Aorta (tissue), 5 donors: Measurements from ENCODE around the gene DUSP9. TPM values are rescaled to one million over a fixed set of nuclear protein-coding genes. Genes with fewer than 3 reads are reported as not detected.
"Not testable (repeated sequence)": the region's sequence is repeated elsewhere in the genome, so short reads cannot be mapped to it uniquely, and the experiment has no call there.

ENCODE experiments used
- ATAC-seq: fragments of 200-7000 bp; cut with Tn5 transposase; one replicate; pipeline ENCODE4 v1.9.1; 2022; ENCODE audit warnings: moderate library complexity; ENCODE audit not compliant: low FRiP score
- DNase-seq, 2 donors: peaks; one replicate each; pipeline ENCODE4 v3.0.0-alpha.2; 2020
- H3K27ac ChIP-seq, 2 donors: one replicate each; pipeline ENCODE4 v1.5.1; 2013; ENCODE audit warnings: low read length in 2 of 2, mild to moderate bottlenecking in 2 of 2, moderate library complexity in 2 of 2, control low read depth in 1 of 2, inconsistent platforms in 1 of 2, low read depth in 1 of 2
- H3K27me3 ChIP-seq, 2 donors: one replicate each; pipeline ENCODE4 v1.6.1; 2013; ENCODE audit warnings: control low read depth in 1 of 2, low read length in 1 of 2, mild to moderate bottlenecking in 1 of 2, moderate library complexity in 1 of 2; ENCODE audit not compliant: insufficient read depth in 2 of 2, control insufficient read depth in 1 of 2
- H3K36me3 ChIP-seq, 2 donors: one replicate each; pipeline ENCODE4 v1.6.1; 2013; ENCODE audit warnings: control low read depth in 1 of 2, low read length in 1 of 2, mild to moderate bottlenecking in 1 of 2; ENCODE audit not compliant: insufficient read depth in 2 of 2, control insufficient read depth in 1 of 2
- H3K4me1 ChIP-seq, 2 donors: one replicate each; pipeline ENCODE4 v1.6.1; 2013; ENCODE audit warnings: low read length in 2 of 2, control low read depth in 1 of 2, mild to moderate bottlenecking in 1 of 2, moderate library complexity in 1 of 2; ENCODE audit not compliant: insufficient read depth in 2 of 2, control insufficient read depth in 1 of 2
- H3K4me3 ChIP-seq, 2 donors: one replicate each; pipeline ENCODE4 v1.5.1; 2013; ENCODE audit warnings: low read length in 2 of 2, control low read depth in 1 of 2, mild to moderate bottlenecking in 1 of 2
- H3K9me3 ChIP-seq: one replicate; pipeline ENCODE4 v1.6.1; 2013; ENCODE audit warnings: mild to moderate bottlenecking, low read length; ENCODE audit not compliant: control insufficient read depth
- whole genome bisulfite sequencing, 2 donors: extraction: QIAGEN DNeasy Blood & Tissue Kit; methylation state at CpG; one replicate each; pipeline ENCODE4 v1.1.7; 2013; 5-methylcytosine and 5-hydroxymethylcytosine counted together
- intact Hi-C, 2 donors: fragments of 100-400 bp; cut with DNase I; formaldehyde crosslinking; loops; one replicate each; pipeline versions ENCODE4 v1.14.2 to v1.15.0; 2022
- polyA plus RNA-seq, 2 donors: library from polyadenylated mRNA; stranded (reverse); fragments of 200-250 nt; gene quantifications; one replicate each; pipeline ENCODE4 v1.2.3, GENCODE V29; 2013
- total RNA-seq, 2 donors: library from RNA; stranded (reverse); fragmentation: NEBNext Ultra II Directional; extraction: Animal tissue kit (Norgen Biotek cat#: 25700); gene quantifications; one replicate each; pipeline ENCODE4 v1.2.1, GENCODE V29; 2021
- donor health status: healthy with polysubstance abuse.
- donor health status: Bipolar disorder and iron deficiency.
- donor health status: DM: no; HTN: no; CAD: no.
- donor health status: DM: no; HTN: no; CAD: no.
- donor health status: DM: yes; HTN: yes; CAD: no.

DUSP9 gene
- total and polyA plus RNA-seq, 4 donors: not detected

DNA sequence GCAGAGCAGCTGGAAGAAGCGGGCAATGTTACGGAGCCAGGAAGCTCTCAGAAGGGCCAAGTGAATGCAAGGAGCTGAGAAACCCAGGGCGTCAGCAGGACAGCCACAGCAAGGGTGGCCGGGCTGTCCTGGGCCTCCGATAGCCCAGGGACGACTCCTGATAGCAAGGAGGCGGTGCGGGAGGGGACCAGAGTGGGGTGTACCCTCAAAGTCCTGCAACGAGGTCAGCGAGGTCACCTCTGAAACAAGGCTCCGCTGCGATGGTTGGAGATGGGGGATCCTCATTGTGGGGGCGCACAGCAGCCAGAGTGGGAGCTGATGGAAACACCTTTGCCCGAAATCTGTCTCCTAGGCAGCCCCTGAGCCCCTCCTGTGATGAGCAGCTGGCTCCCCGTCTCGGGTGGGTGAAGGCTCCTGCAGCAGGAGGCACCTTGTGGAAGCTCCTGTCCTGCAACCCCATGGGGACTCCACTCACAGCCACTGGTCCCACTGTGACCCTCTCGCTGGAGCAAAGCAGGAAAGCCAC, 43.8 kb upstream of the DUSP9 start:
- intact Hi-C loops: no loop called here
- H3K4me1 ChIP-seq: no peaks in the 10 kb centered on the region
- no peaks in the 10 kb centered on the region for H3K9me3 ChIP-seq
- no peak overlapping the region for H3K4me3 ChIP-seq
- ATAC-seq (no peak), DNase-seq (peak in 1 of 2 donors; percentile 66)
- no peak overlapping the region for H3K27ac ChIP-seq
- WGBS, 2 donors: 92 to 96% methylated on average over 17 of the region's 17 CpGs
- no peaks in the 10 kb centered on the region for H3K36me3 ChIP-seq
- no peaks in the 10 kb centered on the region for H3K27me3 ChIP-seq

DNA sequence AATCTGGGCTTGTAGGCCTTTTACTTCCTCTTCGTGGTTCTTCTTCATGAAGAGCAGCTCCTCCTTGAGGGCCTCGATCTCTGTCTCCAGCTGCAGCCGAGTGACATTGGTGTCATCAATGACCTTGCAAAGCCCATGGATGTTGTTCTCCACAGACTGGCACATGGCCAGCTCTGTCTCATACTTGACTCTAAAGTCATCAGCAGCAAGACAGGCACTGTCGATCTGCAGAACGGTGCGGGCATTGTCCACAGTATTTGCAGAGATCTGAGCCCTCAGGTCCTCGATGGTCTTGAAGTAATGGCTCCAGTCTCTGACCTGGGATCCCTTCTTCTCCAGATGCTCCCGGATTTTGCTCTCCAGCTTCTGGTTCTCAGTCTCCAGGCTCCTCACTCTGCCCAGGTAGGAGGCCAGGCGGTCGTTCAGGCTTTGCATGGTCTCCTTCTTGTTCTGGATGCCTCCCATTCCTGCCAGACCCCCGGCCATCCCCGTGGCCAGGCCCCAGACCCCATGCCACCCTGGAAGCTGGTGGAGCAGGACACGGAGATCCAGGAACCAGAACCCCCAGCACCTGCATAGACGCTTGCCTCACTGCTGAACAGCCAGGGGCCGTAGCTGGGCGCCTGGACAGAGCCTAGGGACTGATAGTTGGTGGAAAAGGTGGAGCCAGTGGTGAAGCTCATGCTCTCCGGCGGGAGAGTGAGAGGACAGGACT, 42.2 kb upstream of the DUSP9 start:
- not testable (repeated sequence) for ATAC-seq
- WGBS, 2 donors: 82 to 92% methylated on average over 18 of the region's 18 CpGs
- peak in 1 of 2 donors; percentile 42 for DNase-seq

DNA sequence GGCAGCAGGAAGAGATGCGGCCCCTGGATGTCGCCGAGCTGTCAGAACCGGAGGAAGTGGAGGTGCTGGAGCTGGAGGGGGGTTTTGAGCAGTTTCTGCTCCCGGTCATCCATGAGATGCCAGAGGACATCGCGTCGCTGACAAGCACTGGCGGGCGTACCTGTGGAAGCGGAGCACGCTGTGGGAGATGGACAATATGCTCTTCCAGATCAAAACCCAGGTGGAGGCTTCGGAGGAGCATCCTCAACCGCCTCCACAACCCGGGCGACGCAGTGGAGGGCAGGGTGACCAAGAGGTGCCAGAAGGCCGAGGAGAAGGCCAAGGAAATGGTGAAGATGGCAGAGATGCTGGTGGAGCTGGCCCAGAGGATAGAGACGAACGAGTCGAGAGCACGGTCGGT, 40.5 kb upstream of the DUSP9 start:
- no peak for ATAC-seq
- 83 to 90% methylated on average over 23 of the region's 23 CpGs for WGBS, 2 donors

More for the DNA sequence above, 42.2 kb upstream of the DUSP9 start:
- H3K4me1 ChIP-seq, H3K27ac ChIP-seq, H3K27me3 ChIP-seq, H3K9me3 ChIP-seq, H3K36me3 ChIP-seq, H3K4me3 ChIP-seq: not testable (repeated sequence)
- intact Hi-C loops: loop anchor here in 1 of 2 donors (5.0 kb wide), 1 partner anchor 62 kb away; no protein-coding TSS in a partner anchor

DNA sequence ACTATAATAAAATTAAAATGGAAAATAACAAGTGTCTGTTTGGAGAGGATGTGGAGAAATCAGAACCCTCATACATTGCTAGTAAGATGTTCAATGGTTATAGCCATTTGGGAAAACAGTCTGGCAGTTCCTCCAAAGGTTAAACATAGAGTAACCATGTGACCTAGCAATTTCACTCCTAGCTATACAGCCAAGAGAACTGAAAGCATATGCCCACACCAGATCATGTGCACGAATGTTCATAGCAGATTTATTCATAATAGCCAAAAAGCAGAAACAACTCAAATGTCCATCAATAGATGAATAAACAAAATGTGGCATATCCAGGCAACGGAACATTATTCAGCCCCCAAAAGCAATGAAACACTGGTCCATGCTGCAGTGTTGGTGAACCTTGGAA, 38.6 kb upstream of the DUSP9 start:
- Histone ChIP-seq H3K9me3 (no peaks in the 10 kb centered on the region), H3K4me3 (no peak overlapping the region), H3K27me3 (no peaks in the 10 kb centered on the region), H3K36me3 (no peaks in the 10 kb centered on the region), H3K4me1 (no peaks in the 10 kb centered on the region), H3K27ac (no peak overlapping the region)
- no peak for DNase-seq
- ATAC-seq: no peak
- WGBS, 2 donors: 59 to 67% methylated on average over 2 of the region's 2 CpGs
- intact Hi-C loops: loop anchor here in 1 of 2 donors (5.0 kb wide), 1 partner anchor 59 kb away; no protein-coding TSS in a partner anchor

More for the DNA sequence above, 40.5 kb upstream of the DUSP9 start:
- intact Hi-C loops: loop anchor here in 1 of 2 donors (5.0 kb wide), 1 partner anchor 61 kb away; no protein-coding TSS in a partner anchor
- no peak overlapping the region for H3K27ac ChIP-seq
- DNase-seq: peak in 1 of 2 donors; percentile 56
- no peaks in the 10 kb centered on the region for H3K27me3 ChIP-seq
- H3K4me1 ChIP-seq: no peaks in the 10 kb centered on the region
- H3K9me3 ChIP-seq: no peaks in the 10 kb centered on the region
- no peaks in the 10 kb centered on the region for H3K36me3 ChIP-seq
- H3K4me3 ChIP-seq: no peak overlapping the region

DNA sequence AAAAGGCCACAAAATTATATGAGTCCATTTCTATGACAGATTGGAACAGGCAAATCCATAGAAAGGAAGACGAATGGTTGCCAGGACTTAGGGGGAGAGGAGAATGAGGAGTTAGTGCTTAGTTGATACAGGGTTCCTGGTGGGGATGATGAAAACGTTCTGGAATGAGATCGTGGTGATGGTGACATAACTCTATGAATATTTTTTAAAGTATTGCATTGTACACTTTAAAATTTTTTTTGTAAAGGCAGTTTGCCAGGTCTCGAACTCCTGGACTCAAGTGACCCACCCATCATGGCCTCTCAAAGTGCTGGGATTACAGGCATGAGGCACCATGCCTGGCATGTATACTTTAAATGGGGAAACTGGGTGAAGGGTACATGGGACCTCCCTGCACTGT, 38.2 kb upstream of the DUSP9 start:
- no peaks in the 10 kb centered on the region for H3K27me3 ChIP-seq
- WGBS, 2 donors: 37 to 50% methylated on average over 4 of the region's 4 CpGs
- H3K4me1 ChIP-seq: no peaks in the 10 kb centered on the region
- no peaks in the 10 kb centered on the region for H3K9me3 ChIP-seq
- no peaks in the 10 kb centered on the region for H3K36me3 ChIP-seq
- no peak overlapping the region for H3K4me3 ChIP-seq
- DNase-seq: no peak
- intact Hi-C loops: loop anchor here in 1 of 2 donors (5.0 kb wide), 1 partner anchor 58 kb away; no protein-coding TSS in a partner anchor
- ATAC-seq: no peak
- no peak overlapping the region for H3K27ac ChIP-seq

DNA sequence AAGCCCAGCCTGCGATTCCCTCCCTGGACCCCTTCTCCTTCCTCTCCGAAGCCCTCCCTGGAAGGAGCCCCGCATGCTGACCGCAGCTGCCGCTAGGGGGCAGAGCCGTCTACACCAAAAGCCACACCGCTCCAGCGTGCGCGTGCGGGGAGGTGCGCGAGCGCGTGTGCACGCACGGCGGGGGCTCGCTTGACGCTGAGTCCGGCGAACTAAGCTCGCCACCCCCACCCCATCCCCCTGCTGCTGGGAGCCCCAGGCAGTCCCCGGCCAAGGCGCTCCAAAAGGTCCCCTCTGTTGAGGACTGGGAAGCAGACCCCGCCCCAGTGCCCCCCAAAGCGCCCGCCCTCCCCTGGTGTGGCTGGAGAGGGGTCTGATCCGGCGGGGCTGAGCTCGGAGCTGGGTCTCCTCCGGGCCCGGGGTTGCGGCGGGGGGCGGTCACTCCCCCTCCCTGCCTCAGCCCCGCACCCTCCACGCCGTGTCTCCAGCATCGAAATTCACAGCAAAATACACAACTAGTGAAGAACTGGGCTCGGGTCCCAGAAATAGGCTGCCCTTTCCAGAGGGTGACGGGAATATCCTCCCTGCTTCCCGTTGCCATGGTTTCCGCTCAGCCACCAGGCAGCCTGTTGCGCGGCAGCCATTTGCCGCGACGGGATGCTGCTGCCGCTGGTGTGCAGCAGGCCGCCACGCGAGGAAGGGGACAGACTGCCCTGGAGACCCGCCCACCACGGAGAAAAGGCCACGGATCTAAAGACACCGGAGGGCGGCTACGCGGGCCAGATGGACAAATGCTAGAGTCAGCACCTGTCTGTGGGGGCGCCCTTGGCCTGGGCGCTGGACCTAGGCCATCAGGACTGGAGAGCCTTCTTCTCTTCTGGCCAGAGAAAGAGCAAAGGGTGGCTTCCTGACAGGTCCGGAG, 36.8 kb upstream of the DUSP9 start:
- intact Hi-C loops: loop anchor here in 1 of 2 donors (5.0 kb wide), 1 partner anchor 57 kb away; no protein-coding TSS in a partner anchor
- Histone ChIP-seq H3K36me3 (no peaks in the 10 kb centered on the region), H3K4me1 (no peaks in the 10 kb centered on the region), H3K27me3 (no peaks in the 10 kb centered on the region), H3K9me3 (no peaks in the 10 kb centered on the region), H3K4me3 (peak overlapping the region in 1 of 2 donors; percentile 26), H3K27ac (no peak overlapping the region)
- peak; percentile 83 to 91 for DNase-seq
- ATAC-seq: peak; percentile 90
- 2 to 29% methylated on average over 53 to 63 of the region's 63 CpGs for WGBS, 2 donors

DNA sequence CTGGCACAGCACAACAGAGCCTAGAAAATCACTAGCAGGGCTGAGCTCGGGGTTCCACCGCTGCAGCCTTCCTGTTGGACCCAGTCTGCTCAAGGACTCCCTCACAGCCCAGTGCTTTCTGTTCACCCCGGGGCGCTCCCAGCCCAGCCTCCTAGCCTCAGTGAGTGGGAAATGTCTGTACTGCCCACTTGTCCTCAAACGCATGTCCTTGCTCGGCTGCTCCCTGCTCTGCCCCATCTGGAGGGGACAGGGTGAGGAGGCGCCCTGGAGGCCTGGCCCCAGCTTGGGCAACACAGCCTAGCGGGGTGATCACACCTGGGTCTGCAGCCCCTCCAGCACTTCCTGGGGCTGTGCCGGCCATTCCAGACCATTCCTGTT, 36.2 kb upstream of the DUSP9 start:
- Histone ChIP-seq H3K4me3 (no peak overlapping the region), H3K4me1 (no peaks in the 10 kb centered on the region), H3K27me3 (no peaks in the 10 kb centered on the region), H3K27ac (no peak overlapping the region), H3K36me3 (no peaks in the 10 kb centered on the region), H3K9me3 (no peaks in the 10 kb centered on the region)
- DNase-seq (peak in 1 of 2 donors; percentile 71), ATAC-seq (no peak)
- intact Hi-C loops: no loop called here
- WGBS, 2 donors: 72 to 81% methylated on average over 8 to 9 of the region's 9 CpGs

DNA sequence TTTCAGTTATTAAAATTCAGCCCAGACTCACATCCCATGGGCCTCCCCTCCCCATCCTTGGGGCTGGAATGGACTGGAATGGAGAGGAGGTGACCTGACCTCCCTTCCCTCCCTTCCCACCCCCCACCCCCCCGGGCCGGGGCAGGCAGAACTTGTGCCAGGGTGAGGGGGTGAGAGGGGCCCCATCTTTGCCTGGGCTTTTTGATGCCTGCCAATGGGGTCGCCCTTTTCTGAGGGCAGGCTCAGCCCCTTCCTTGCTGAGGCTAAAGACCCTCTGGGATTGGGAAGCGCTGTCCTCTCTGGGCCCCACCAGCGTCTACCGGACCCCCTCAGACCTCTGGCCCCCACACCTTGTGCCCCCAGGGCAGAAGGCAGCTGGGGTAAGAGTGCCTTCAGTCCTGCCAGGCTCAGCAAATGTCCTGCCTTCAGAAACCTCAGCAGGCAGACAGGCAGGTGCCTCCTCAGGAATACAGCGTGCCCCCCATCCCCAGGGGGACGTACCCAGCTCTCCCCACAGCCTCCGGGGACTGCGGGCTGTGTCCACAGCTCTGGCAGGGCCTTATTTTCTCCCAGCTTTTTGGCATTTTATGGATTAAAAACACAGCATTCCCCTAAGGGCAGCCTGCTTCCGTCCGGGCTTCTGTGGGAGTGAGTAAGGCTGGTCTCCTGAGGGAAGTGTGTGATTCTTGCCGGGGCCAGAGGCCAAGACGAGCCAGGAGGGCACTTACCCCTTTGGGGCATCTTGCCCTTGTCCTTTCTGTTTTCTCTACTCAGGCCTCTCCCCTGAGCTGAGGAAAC, 35.5 kb upstream of the DUSP9 start:
- no peaks in the 10 kb centered on the region for H3K9me3 ChIP-seq
- DNase-seq: peak in 1 of 2 donors; percentile 69
- ATAC-seq: no peak
- WGBS, 2 donors: 48 to 63% methylated on average over 14 of the region's 14 CpGs
- intact Hi-C loops: no loop called here
- no peak overlapping the region for H3K4me3 ChIP-seq
- no peak overlapping the region for H3K27ac ChIP-seq
- H3K4me1 ChIP-seq: no peaks in the 10 kb centered on the region
- no peaks in the 10 kb centered on the region for H3K36me3 ChIP-seq
- no peaks in the 10 kb centered on the region for H3K27me3 ChIP-seq
